ENCODE data around the gene B3GALNT2.

- TF ChIP-seq, protein P1, sequence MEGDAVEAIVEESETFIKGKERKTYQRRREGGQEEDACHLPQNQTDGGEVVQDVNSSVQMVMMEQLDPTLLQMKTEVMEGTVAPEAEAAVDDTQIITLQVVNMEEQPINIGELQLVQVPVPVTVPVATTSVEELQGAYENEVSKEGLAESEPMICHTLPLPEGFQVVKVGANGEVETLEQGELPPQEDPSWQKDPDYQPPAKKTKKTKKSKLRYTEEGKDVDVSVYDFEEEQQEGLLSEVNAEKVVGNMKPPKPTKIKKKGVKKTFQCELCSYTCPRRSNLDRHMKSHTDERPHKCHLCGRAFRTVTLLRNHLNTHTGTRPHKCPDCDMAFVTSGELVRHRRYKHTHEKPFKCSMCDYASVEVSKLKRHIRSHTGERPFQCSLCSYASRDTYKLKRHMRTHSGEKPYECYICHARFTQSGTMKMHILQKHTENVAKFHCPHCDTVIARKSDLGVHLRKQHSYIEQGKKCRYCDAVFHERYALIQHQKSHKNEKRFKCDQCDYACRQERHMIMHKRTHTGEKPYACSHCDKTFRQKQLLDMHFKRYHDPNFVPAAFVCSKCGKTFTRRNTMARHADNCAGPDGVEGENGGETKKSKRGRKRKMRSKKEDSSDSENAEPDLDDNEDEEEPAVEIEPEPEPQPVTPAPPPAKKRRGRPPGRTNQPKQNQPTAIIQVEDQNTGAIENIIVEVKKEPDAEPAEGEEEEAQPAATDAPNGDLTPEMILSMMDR (IDR thresholded peaks at IDR 0.05): no peak
- no peak for TF ChIP-seq POLR2A (IDR thresholded peaks at IDR 0.05)
These were observed 61.3 kb downstream of the B3GALNT2 start for GRCh38 chr1:235442788-235443429.
